Bronchial epithelial cell (primary cell): ENCODE results near the gene CEP112. TPM values are rescaled to one million over a fixed set of nuclear protein-coding genes. Genes with fewer than 3 reads are reported as not detected.

ENCODE experiments used
- DNase-seq: peaks from one replicate; pipeline ENCODE4 v3.0.0-alpha.2; 2010; ENCODE audit warnings: low read depth
- FAIRE-seq: peaks from 2 replicates; lab custom pipeline; 2011; peaks lifted over from hg19 to GRCh38; lab: Jason Lieb, UNC
- H3K27me3 ChIP-seq: 2 replicates; pipeline ENCODE4 v1.5.1; 2011; ENCODE audit warnings: low read length; ENCODE audit not compliant: control insufficient read depth, insufficient read depth
- H3K36me3 ChIP-seq: 2 replicates; pipeline ENCODE4 v1.5.1; 2011; ENCODE audit warnings: low read length; ENCODE audit not compliant: control insufficient read depth, insufficient read depth
- H3K4me3 ChIP-seq: 2 replicates; pipeline ENCODE4 v1.5.1; 2011; ENCODE audit warnings: mild to moderate bottlenecking, low read depth, low read length, control low read depth
- CTCF ChIP-seq: IDR thresholded peaks from 2 replicates; pipeline ENCODE4 v1.5.1; 2011; ENCODE audit warnings: mild to moderate bottlenecking, moderate library complexity, low read length, control low read depth, inconsistent platforms; ENCODE audit not compliant: insufficient read depth, severe bottlenecking
- total RNA-seq: library from RNA; depleted of rRNA; stranded (reverse); fragments of >200 nt; gene quantifications from 2 replicates; pipeline ENCODE4 v1.2.1, GENCODE V29; 2014

CEP112 gene
- total RNA-seq, 1 donor from 2014 or later = 2.4 TPM

- H3K27me3 ChIP-seq = peaks cover 2% of the 10 kb centered on the region
- no peak for DNase-seq
- no peak overlapping the region for H3K4me3 ChIP-seq
- no peak for TF ChIP-seq CTCF
- no peak for FAIRE-seq
- no peaks in the 10 kb centered on the region for H3K36me3 ChIP-seq
Measured at GRCh38 chr17:66222798-66223350, 30.9 kb upstream of the CEP112 start.

- TF ChIP-seq CTCF = no peak
- FAIRE-seq (no peak), DNase-seq (no peak)
- no peak overlapping the region for H3K4me3 ChIP-seq
- peaks cover 2% of the 10 kb centered on the region for H3K27me3 ChIP-seq
- no peaks in the 10 kb centered on the region for H3K36me3 ChIP-seq
Measured at GRCh38 chr17:66221755-66222530, 30.0 kb upstream of the CEP112 start.

GRCh38 chr17:66221343-66221742 lies 29.4 kb upstream of the CEP112 start:
- no peak for TF ChIP-seq CTCF
- FAIRE-seq = no peak
- no peak for DNase-seq
- Histone ChIP-seq H3K27me3 (peaks cover 2% of the 10 kb centered on the region), H3K4me3 (no peak overlapping the region), H3K36me3 (no peaks in the 10 kb centered on the region)

DNA sequence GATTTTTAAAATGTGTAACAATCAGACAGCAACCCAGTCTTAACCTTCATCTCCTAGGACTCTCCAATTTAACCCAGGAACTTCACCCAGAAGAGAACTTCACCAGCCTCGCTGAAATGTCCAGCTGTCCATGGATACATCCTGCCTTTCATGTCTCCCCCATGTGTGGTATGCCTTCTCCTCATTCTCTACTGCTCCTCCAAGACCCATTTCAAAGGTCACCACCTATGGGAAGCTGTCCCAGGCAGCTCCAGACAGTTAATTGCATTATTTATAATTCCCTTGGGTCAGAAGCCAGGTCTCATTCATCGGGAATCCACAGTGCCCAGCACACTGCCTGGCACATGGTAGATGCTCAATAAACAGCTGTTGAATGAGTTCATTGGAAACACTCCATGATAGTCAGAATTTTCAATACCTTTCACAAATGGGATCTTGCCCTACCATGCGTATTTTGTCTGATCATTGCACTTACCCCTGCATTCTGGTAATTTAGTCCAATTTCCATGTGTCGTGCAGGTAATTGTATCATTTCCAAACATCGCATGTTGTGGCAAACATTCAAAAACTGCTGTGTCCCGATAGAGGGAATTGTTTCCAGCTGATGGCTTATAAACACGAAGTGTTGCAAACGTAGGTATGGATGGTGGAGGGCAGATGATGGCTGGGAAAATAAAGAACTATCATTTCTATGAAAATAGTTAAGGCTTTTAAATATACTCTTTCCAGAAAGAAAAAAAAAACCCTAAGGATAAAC lies 28.3 kb upstream of the CEP112 start:
- no peaks in the 10 kb centered on the region for H3K36me3 ChIP-seq
- peaks cover 2% of the 10 kb centered on the region for H3K27me3 ChIP-seq
- DNase-seq (no peak), FAIRE-seq (no peak)
- no peak overlapping the region for H3K4me3 ChIP-seq
- TF ChIP-seq CTCF = no peak

DNA sequence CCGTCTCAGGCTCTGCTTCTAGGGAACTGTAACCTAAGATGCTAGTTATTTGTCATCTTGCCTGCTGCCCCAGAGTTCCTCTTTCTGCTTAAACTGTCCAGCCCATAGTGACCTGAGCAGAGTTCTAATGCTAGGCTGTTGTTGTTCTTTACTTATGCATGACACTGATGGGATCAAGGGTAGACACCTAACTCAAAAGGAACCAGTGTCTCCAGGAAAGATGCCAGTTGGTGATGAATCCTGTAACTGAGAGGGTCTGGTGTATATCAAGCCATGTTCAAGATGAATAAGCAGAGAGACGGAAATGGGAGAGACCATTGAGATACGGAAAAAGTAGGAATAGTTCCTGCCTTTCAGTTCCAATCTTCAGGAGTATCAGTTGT lies 23.6 kb upstream of the CEP112 start:
- Histone ChIP-seq H3K4me3 (no peak overlapping the region), H3K36me3 (no peaks in the 10 kb centered on the region), H3K27me3 (no peaks in the 10 kb centered on the region)
- no peak for DNase-seq
- peak; percentile 32 for FAIRE-seq
- TF ChIP-seq CTCF = no peak
